ENCODE measurements around the gene LRSAM1.

LRSAM1 gene

DNA sequence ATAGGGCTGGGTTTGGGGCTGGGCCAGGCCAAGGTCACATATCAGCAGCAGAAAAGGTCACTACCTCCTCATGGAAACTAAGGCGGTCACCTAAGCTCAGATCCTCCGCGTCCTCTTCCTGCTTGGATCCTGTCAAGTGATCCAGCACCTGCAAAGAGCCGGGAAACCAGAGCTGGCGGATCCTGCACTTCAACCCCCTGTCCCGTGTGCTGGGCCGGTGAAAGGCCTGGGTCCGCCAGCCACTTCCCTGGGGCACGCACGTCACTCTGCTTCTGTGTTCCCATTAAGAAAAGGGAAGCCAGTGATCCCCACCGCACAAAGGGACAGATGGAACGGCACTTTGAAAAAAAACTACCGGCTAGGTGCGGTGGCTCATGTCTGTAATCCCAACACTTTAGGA, 99.4 kb downstream of the LRSAM1 start:
- no peak for DNase-seq (ENCODE audit: low read depth in 2 of 2)

Measured in fibroblast of skin of left quadriceps (primary cell).